IMR-90 (cell line): Measurements from ENCODE around the gene TRIO. TPM values are rescaled to one million over a fixed set of nuclear protein-coding genes. Genes with fewer than 3 reads are reported as not detected.

Source experiments
- ATAC-seq: fragments of 200-7000 bp; cut with Tn5 transposase; 2 replicates; pipeline ENCODE4 v1.9.1; 2020; ENCODE audit warnings: low read depth, mild to moderate bottlenecking, moderate library complexity
- BruUV-seq: library from RNA; stranded (reverse); fragments of 400-500 nt; replicated peaks from 2 replicates; lab custom pipeline; 2021; lab: Mats Ljungman, UMichigan
- CTCF ChIA-PET: fragments of 300-600 bp; formaldehyde crosslinking; extraction: SDS; loops from one replicate; lab custom pipeline; 2021; ENCODE audit warnings: antibody characterized with exemption; lab: Yijun Ruan, JAX
- POLR2A ChIA-PET: fragments of 300-600 bp; sonication (Branson Sonifier 250); formaldehyde crosslinking; loops from one replicate; lab custom pipeline; 2022; ENCODE audit warnings: antibody characterized with exemption; ENCODE audit not compliant: unreplicated experiment; lab: Charles Lee
- DNase-seq: peaks from one replicate; pipeline ENCODE4 v3.0.0; 2013
- H2AFZ ChIP-seq: replicated peaks from 2 replicates; pipeline ENCODE3; 2013; ENCODE audit warnings: low read length, mild to moderate bottlenecking; ENCODE audit not compliant: poor library complexity
- H2AK5ac ChIP-seq: 2 replicates; pipeline ENCODE4 v1.6.1; 2013; ENCODE audit warnings: low read depth, low read length, inconsistent platforms
- H2AK9ac ChIP-seq: replicated peaks from 2 replicates; pipeline ENCODE3; 2013; ENCODE audit warnings: mild to moderate bottlenecking, low read depth, low read length, moderate library complexity; ENCODE audit not compliant: poor library complexity
- H2BK120ac ChIP-seq: 2 replicates; pipeline ENCODE4 v1.6.1; 2013; ENCODE audit warnings: low read depth, low read length, inconsistent platforms
- H2BK15ac ChIP-seq: 3 replicates; pipeline ENCODE4 v1.6.1; 2013; ENCODE audit warnings: low read depth, low read length, inconsistent platforms
- H2BK20ac ChIP-seq: 2 replicates; pipeline ENCODE4 v1.6.1; 2013; ENCODE audit warnings: low read depth, mild to moderate bottlenecking, inconsistent platforms, low read length, moderate library complexity
- H2BK5ac ChIP-seq: 2 replicates; pipeline ENCODE4 v1.6.1; 2013; ENCODE audit warnings: mild to moderate bottlenecking, low read depth, low read length, inconsistent platforms; ENCODE audit not compliant: poor library complexity, severe bottlenecking
- H3K14ac ChIP-seq: replicated peaks from 2 replicates; pipeline ENCODE4 v1.6.1; 2013; ENCODE audit warnings: low read depth, low read length, inconsistent platforms
- H3K18ac ChIP-seq: 2 replicates; pipeline ENCODE4 v1.6.1; 2013; ENCODE audit warnings: low read depth, low read length, control low read depth
- H3K23ac ChIP-seq: 2 replicates; pipeline ENCODE4 v1.6.1; 2013; ENCODE audit warnings: low read depth, low read length, inconsistent platforms
- H3K27ac ChIP-seq: 2 replicates; pipeline ENCODE4 v1.5.1; 2013; ENCODE audit warnings: mild to moderate bottlenecking, control low read depth, low read length; ENCODE audit not compliant: insufficient read depth
- H3K27me3 ChIP-seq: 2 replicates; pipeline ENCODE4 v1.6.1; 2013; ENCODE audit warnings: low read length; ENCODE audit not compliant: control insufficient read depth, insufficient read depth
- H3K36me3 ChIP-seq: 2 replicates; pipeline ENCODE4 v1.6.1; 2013; ENCODE audit warnings: low read length, mixed read lengths; ENCODE audit not compliant: control insufficient read depth, insufficient read depth
- H3K4ac ChIP-seq: 2 replicates; pipeline ENCODE4 v1.6.1; 2013; ENCODE audit warnings: low read depth, low read length, inconsistent platforms
- H3K4me1 ChIP-seq: 2 replicates; pipeline ENCODE4 v1.6.1; 2013; ENCODE audit warnings: low read length, mixed read lengths; ENCODE audit not compliant: control insufficient read depth, insufficient read depth
- H3K4me2 ChIP-seq: 2 replicates; pipeline ENCODE4 v1.6.1; 2013; ENCODE audit warnings: low read depth, mild to moderate bottlenecking, control low read depth, low read length, moderate library complexity
- H3K4me3 ChIP-seq: 2 replicates; pipeline ENCODE4 v1.5.1; 2013; ENCODE audit warnings: low read depth, mild to moderate bottlenecking, control low read depth, low read length, moderate library complexity; ENCODE audit not compliant: insufficient read depth
- H3K56ac ChIP-seq: 2 replicates; pipeline ENCODE4 v1.6.1; 2013; ENCODE audit warnings: low read length, inconsistent platforms; ENCODE audit not compliant: insufficient read depth; ENCODE audit errors: extremely low read depth
- H3K79me1 ChIP-seq, 2 experiments: 2 replicates each; pipeline ENCODE4 v1.6.1; 2013; ENCODE audit warnings: low read length in 2 of 2, inconsistent platforms in 1 of 2, low read depth in 1 of 2
- H3K9ac ChIP-seq: 2 replicates; pipeline ENCODE4 v1.6.1; 2013; ENCODE audit warnings: low read depth, low read length, control low read depth
- H3K9me1 ChIP-seq: 2 replicates; pipeline ENCODE4 v1.6.1; 2013; ENCODE audit warnings: low read length, inconsistent platforms; ENCODE audit not compliant: insufficient read depth
- H3K9me3 ChIP-seq: 2 replicates; pipeline ENCODE4 v1.6.1; 2013; ENCODE audit warnings: low read length; ENCODE audit not compliant: control insufficient read depth, insufficient read depth
- H4K20me1 ChIP-seq: 2 replicates; pipeline ENCODE4 v1.6.1; 2013; ENCODE audit warnings: low read length, inconsistent platforms; ENCODE audit not compliant: insufficient read depth
- H4K5ac ChIP-seq: 2 replicates; pipeline ENCODE4 v1.6.1; 2013; ENCODE audit warnings: mild to moderate bottlenecking, low read depth, low read length, control low read depth
- H4K8ac ChIP-seq, 2 experiments: 2 replicates each; pipeline ENCODE4 v1.6.1; 2013; ENCODE audit warnings: low read depth in 2 of 2, low read length in 2 of 2, control low read depth in 1 of 2, inconsistent platforms in 1 of 2
- H4K91ac ChIP-seq: 2 replicates; pipeline ENCODE4 v1.6.1; 2013; ENCODE audit warnings: low read depth, low read length, inconsistent platforms; ENCODE audit not compliant: insufficient read depth
- CEBPB ChIP-seq: IDR thresholded peaks from 2 replicates; pipeline ENCODE4 v1.6.1; 2012; ENCODE audit warnings: low read depth, low read length, improper control_type of control experiment
- CHD1 ChIP-seq: IDR thresholded peaks from 2 replicates; pipeline ENCODE4 v1.6.1; 2012; ENCODE audit warnings: low read depth, low read length, improper control_type of control experiment
- FOS ChIP-seq: fragments of 150-350 bp; IDR thresholded peaks from 2 replicates; pipeline ENCODE4 v1.6.1; 2016; ENCODE audit warnings: low read depth, low read length
- MAFK ChIP-seq: IDR thresholded peaks from 2 replicates; pipeline ENCODE4 v1.6.1; 2012; ENCODE audit warnings: low read depth, low read length, improper control_type of control experiment
- NFE2L2 ChIP-seq: fragments of 150-350 bp; IDR thresholded peaks from 2 replicates; pipeline ENCODE4 v1.6.1; 2016; ENCODE audit warnings: low read depth, mild to moderate bottlenecking, low read length
- POLR2A ChIP-seq: IDR thresholded peaks from 2 replicates; pipeline ENCODE4 v1.6.1; 2012; ENCODE audit warnings: mild to moderate bottlenecking, low read depth, low read length
- RAD21 ChIP-seq: IDR thresholded peaks from 2 replicates; pipeline ENCODE4 v1.6.1; 2012; ENCODE audit warnings: low read length, improper control_type of control experiment
- RCOR1 ChIP-seq: IDR thresholded peaks from 2 replicates; pipeline ENCODE4 v1.6.1; 2012; ENCODE audit warnings: mild to moderate bottlenecking, low read length, improper control_type of control experiment; ENCODE audit not compliant: insufficient replicate concordance
- RFX5 ChIP-seq: IDR thresholded peaks from 2 replicates; pipeline ENCODE4 v1.8.0; 2012; ENCODE audit warnings: low read depth, mild to moderate bottlenecking, low read length, moderate library complexity
- SMC3 ChIP-seq: fragments of 150-350 bp; IDR thresholded peaks from 2 replicates; pipeline ENCODE4 v1.6.1; 2016; ENCODE audit warnings: low read depth, mild to moderate bottlenecking, antibody characterized with exemption, low read length, moderate library complexity
- WGBS, 2 experiments: methylation state at CpG; one replicate each; pipeline versions ENCODE4 v1.1.5 to v1.1.7; 2013; ENCODE audit warnings: missing lambda C conversion rate in 2 of 2; ENCODE audit not compliant: insufficient read length in 1 of 2; ENCODE audit errors: extremely low coverage in 2 of 2; 5-methylcytosine and 5-hydroxymethylcytosine counted together
- dilution Hi-C: fragments of 300-500 bp; cut with HindIII; formaldehyde crosslinking; loops from one replicate; pipeline ENCODE4 v1.14.3; 2018; ENCODE audit warnings: low sequenced_read_pairs; ENCODE audit not compliant: unreplicated experiment
- in situ Hi-C: fragments of 300-500 bp; cut with MboI; formaldehyde crosslinking; loops from 3 replicates; pipeline ENCODE4 v1.14.3; 2019; ENCODE audit warnings: low sequenced_read_pairs, inconsistent platforms, mixed read lengths
- intact Hi-C: fragments of 100-400 bp; cut with micrococcal nuclease; formaldehyde crosslinking; loops from 2 replicates; pipeline ENCODE4 v1.10.0; 2022
- polyA plus RNA-seq, 3 experiments: library from polyadenylated mRNA; depleted of rRNA; stranded (reverse); fragments of >200 nt; gene quantifications; 2 replicates each; pipeline ENCODE4 v1.2.3, GENCODE V29; 2012; ENCODE audit warnings: low replicate concordance in 1 of 3
- total RNA-seq: library from RNA; depleted of rRNA; stranded (reverse); fragments of >200 nt; gene quantifications from 2 replicates; pipeline ENCODE4 v1.2.3, GENCODE V29; 2012

The TRIO gene
- total and polyA plus RNA-seq, 2 of the 4 experiments (the other 2 are of a cell fraction): 206 to 522 TPM

DNA sequence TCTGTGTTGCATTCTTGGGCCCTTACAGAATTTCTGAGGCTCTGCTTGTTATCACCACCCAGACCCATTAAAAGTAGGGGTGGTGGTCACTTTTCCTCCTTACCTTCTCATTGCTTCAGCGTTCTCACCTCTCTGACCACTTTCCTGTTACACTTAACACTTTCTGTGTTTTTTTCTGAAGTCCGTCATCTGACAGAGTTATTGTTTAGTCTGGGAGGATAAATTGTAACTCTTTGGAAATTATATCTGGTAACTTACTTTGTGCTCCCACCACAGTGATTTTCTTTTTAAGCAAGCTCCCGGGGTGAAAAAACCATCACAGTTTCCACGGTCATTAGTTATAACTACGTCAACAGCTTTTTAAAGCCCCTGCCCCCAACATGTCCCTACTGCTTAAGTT, 227.2 kb downstream of the TRIO start:
- in situ Hi-C loops: no loop called here
- Histone ChIP-seq H3K4me1 (peaks cover 2% of the 10 kb centered on the region; the same call in 1 of the 2 replicates), H2BK15ac (no peak overlapping the region), H2BK5ac (no peak overlapping the region), H4K8ac (no peak overlapping the region), H2AFZ (no peak overlapping the region), H3K9me1 (0 out of 2 replicates have a peak, but pooled peaks cover 5% of the 10 kb centered on the region), H3K4me2 (no peak overlapping the region), H4K91ac (no peak overlapping the region), H2AK5ac (no peak overlapping the region), H3K23ac (no peak overlapping the region), H3K27me3 (no peaks in the 10 kb centered on the region), H2BK20ac (no peak overlapping the region), H3K18ac (no peak overlapping the region), H3K4me3 (no peak overlapping the region), H3K79me1 (peaks cover 69 to 78% of the 10 kb centered on the region in 2 experiments), H3K9me3 (no peaks in the 10 kb centered on the region), H3K9ac (no peak overlapping the region), H3K36me3 (peaks cover 71% of the 10 kb centered on the region), H2AK9ac (no peak overlapping the region), H3K14ac (no peak overlapping the region), H2BK120ac (no peak overlapping the region), H3K56ac (no peak overlapping the region), H3K4ac (no peak overlapping the region), H3K27ac (no peak overlapping the region), H4K5ac (no peak overlapping the region), H4K20me1 (peaks cover 78% of the 10 kb centered on the region)
- no TSS peak for BruUV-seq
- TF ChIP-seq CEBPB (no peak), RFX5 (no peak), RAD21 (no peak), NFE2L2 (no peak), MAFK (no peak), SMC3 (no peak), FOS (no peak), RCOR1 (no peak), POLR2A (no peak), CHD1 (no peak)
- intact Hi-C loops: no loop called here
- 49% methylated on average over 2 of the region's 5 CpGs; no CpG with 5 or more reads in 1 of the 2 experiments for WGBS, 2 experiments
- ChIA-PET POLR2A (no interaction called here), CTCF (no interaction called here)
- no peak for DNase-seq
- dilution Hi-C loops: no loop called here
- no peak for ATAC-seq
